GM21619 (cell line): ENCODE data around the gene CXorf51A.
"Not testable (repeated sequence)": the region's sequence is repeated elsewhere in the genome, so short reads cannot be mapped to it uniquely, and the experiment has no call there.

ENCODE experiments used
- ATAC-seq: cut with Tn5 transposase; IDR thresholded peaks from one replicate; pipeline ENCODE4 v1.9.1; 2021; ENCODE audit not compliant: unreplicated experiment

CXorf51A gene

GRCh38 chrX:146814644-146815043 lies at the start of gene CXorf51A:
Gene CXorf51A (minus strand): TSS chrX:146814744. CDS start chrX:146814723, 21 bp downstream.
- not testable (repeated sequence) for ATAC-seq

GRCh38 chrX:146863566-146863965 lies 49.0 kb upstream of the CXorf51A start:
- ATAC-seq: no peak

GRCh38 chrX:146854281-146854680 lies 39.7 kb upstream of the CXorf51A start:
- ATAC-seq: no peak

GRCh38 chrX:146831994-146832393 lies 17.4 kb upstream of the CXorf51A start:
- no peak for ATAC-seq

- ATAC-seq: not testable (repeated sequence)
Measured at GRCh38 chrX:146809471-146809870, 5.1 kb downstream of the CXorf51A start, which contains the start of gene CXorf51B. Gene CXorf51B (plus strand): TSS chrX:146809771. CDS start chrX:146809792, 21 bp downstream.
